PFSK-1 (cell line): Measurements from ENCODE around the gene CACNA1D.

Experiments
- FOXP2 ChIP-seq: optimal IDR thresholded peaks from 2 replicates; pipeline ENCODE3; 2011; ENCODE audit warnings: borderline replicate concordance, control low read depth, inconsistent platforms; ENCODE audit not compliant: insufficient read depth; ENCODE audit errors: extremely low read length, extremely low read depth
- POLR2AphosphoS5 ChIP-seq: IDR thresholded peaks from 2 replicates; pipeline ENCODE4 v1.6.1; 2012; ENCODE audit warnings: low read depth, mild to moderate bottlenecking, control low read depth, low read length, moderate library complexity
- SIN3A ChIP-seq: IDR thresholded peaks from 2 replicates; pipeline ENCODE4 v1.6.1; 2012; ENCODE audit warnings: mild to moderate bottlenecking, low read length, moderate library complexity, borderline replicate concordance; ENCODE audit not compliant: insufficient read depth
- TAF1 ChIP-seq: IDR thresholded peaks from 2 replicates; pipeline ENCODE4 v1.6.1; 2012; ENCODE audit warnings: low read length, control low read depth, borderline replicate concordance; ENCODE audit not compliant: insufficient read depth
- TF ChIP-seq, protein P1 (sequence below), 2 experiments: IDR thresholded peaks; 2 replicates each; pipeline versions ENCODE4 v1.6.1 to v1.8.0; 2011 to 2012; ENCODE audit warnings: low read depth in 2 of 2, low read length in 2 of 2, control low read depth in 1 of 2, inconsistent platforms in 1 of 2, mild to moderate bottlenecking in 1 of 2, moderate library complexity in 1 of 2; ENCODE audit not compliant: insufficient read depth in 1 of 2

CACNA1D gene

DNA sequence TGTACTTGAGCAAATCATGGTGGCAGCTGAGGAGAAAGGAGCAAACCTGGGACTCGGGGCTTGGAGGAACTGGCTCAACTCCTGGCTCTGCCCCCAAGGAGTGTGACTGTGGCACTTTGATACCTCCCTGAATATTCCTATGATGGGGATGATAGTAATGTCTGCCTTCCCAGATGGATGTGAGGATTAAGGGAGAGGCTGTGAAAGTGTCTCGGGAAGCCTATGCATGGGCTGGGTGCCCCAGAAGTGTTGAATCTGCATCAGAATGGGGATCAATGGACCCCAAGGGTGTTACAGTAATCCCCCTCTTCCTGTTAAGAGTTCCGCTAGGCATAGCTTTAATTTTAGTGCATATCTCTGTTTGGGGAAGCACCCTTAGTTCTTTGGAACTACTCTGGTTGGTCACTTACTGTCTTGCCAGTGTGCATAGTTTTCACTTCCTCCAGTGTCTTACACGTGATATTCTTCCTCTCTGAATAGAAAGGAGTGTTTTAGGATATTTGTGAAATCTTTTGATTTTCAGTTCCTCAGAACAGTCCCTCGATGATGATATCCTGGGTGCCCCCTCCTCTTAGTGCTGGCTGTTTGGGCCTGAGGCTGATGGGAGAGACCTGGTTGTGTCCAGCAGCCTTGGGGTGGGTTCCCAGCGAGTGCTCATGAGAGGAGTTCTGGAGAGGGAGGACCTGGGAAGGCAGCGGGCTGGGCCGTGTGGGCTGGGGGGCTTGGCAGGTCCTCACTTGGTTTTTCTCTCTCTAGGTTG, 254.3 kb downstream of the CACNA1D start:
- no peak for TF ChIP-seq POLR2AphosphoS5
- TF ChIP-seq SIN3A = no peak
- no peak for TF ChIP-seq TAF1
- TF ChIP-seq, protein P1, sequence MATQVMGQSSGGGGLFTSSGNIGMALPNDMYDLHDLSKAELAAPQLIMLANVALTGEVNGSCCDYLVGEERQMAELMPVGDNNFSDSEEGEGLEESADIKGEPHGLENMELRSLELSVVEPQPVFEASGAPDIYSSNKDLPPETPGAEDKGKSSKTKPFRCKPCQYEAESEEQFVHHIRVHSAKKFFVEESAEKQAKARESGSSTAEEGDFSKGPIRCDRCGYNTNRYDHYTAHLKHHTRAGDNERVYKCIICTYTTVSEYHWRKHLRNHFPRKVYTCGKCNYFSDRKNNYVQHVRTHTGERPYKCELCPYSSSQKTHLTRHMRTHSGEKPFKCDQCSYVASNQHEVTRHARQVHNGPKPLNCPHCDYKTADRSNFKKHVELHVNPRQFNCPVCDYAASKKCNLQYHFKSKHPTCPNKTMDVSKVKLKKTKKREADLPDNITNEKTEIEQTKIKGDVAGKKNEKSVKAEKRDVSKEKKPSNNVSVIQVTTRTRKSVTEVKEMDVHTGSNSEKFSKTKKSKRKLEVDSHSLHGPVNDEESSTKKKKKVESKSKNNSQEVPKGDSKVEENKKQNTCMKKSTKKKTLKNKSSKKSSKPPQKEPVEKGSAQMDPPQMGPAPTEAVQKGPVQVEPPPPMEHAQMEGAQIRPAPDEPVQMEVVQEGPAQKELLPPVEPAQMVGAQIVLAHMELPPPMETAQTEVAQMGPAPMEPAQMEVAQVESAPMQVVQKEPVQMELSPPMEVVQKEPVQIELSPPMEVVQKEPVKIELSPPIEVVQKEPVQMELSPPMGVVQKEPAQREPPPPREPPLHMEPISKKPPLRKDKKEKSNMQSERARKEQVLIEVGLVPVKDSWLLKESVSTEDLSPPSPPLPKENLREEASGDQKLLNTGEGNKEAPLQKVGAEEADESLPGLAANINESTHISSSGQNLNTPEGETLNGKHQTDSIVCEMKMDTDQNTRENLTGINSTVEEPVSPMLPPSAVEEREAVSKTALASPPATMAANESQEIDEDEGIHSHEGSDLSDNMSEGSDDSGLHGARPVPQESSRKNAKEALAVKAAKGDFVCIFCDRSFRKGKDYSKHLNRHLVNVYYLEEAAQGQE (IDR thresholded peaks at IDR 0.05; ENCODE audit: insufficient read depth in 1 of 2, low read depth in 2 of 2, low read length in 2 of 2) = no peak
- no peak for TF ChIP-seq FOXP2

DNA sequence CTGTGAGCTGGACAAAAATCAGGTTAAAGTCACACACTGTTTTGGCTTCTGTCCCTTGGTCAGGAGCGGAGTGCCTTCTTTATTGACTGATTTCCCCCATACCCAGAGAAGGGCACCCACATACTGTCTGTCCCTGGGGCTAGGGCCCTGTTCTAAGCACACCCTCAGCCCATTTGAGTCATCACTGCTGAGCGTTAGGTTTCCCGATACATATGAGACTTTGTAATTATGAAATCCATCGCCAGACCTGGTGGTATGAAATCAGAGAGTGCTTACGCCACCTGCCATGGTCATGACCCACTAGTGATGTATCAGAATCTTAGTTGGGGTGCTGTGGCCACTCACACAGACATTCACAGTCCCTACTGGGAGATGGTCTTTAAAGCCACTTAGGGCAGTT, 255.0 kb downstream of the CACNA1D start:
- no peak for TF ChIP-seq TAF1
- no peak for TF ChIP-seq SIN3A
- TF ChIP-seq, protein P1 (IDR thresholded peaks at IDR 0.05; ENCODE audit: insufficient read depth in 1 of 2, low read depth in 2 of 2, low read length in 2 of 2) = no peak
- no peak for TF ChIP-seq FOXP2
- no peak for TF ChIP-seq POLR2AphosphoS5

DNA sequence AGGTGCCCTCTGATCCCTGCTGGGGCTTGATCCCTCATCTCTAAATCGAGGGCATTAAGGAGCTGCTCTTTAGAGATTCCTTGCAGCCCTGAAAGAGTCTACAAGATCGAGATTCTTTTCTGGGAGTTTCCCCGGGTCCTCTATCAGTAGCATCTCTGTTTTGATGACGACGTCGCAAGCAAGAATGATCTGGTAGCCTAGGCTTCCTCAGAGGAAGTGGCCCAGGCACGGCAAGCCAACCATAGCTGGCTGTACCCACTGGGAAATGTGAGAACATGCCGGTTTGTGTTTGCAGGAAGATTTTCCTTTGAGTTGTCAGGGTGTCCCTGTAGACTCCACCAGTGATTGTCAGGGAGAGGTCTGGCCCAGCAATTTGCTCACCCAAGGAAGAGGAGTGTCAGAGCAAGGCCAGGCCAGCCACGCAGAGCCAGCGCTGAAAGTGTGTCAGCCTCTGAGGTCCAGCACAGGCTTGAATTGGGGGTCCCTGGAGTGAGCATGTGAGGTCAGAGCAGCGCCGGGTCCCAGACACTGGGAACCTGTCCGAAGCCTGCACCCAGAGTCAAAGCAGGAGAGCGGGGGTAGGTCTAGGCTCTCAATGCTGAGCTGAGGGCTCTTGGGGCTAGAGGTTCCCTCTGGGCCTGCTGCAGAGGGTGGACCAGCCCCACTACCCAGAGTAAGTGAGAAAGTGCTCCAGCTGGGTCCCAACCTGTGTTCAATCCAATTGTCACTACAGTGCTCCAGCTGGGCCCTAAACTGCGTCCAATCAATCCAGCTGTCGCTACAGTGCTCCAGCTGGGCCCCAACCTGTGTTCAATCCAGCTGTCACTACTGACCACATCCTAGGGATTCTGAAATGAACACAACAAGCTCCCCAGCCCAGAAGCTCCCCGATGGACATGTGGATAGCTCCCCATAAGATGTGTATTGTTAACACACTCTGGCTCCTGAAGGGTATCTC, 256.1 kb downstream of the CACNA1D start:
- TF ChIP-seq FOXP2 (no peak), SIN3A (no peak), TAF1 (no peak), POLR2AphosphoS5 (no peak)
- TF ChIP-seq, protein P1 (IDR thresholded peaks at IDR 0.05; ENCODE audit: insufficient read depth in 1 of 2, low read depth in 2 of 2, low read length in 2 of 2) = no peak

DNA sequence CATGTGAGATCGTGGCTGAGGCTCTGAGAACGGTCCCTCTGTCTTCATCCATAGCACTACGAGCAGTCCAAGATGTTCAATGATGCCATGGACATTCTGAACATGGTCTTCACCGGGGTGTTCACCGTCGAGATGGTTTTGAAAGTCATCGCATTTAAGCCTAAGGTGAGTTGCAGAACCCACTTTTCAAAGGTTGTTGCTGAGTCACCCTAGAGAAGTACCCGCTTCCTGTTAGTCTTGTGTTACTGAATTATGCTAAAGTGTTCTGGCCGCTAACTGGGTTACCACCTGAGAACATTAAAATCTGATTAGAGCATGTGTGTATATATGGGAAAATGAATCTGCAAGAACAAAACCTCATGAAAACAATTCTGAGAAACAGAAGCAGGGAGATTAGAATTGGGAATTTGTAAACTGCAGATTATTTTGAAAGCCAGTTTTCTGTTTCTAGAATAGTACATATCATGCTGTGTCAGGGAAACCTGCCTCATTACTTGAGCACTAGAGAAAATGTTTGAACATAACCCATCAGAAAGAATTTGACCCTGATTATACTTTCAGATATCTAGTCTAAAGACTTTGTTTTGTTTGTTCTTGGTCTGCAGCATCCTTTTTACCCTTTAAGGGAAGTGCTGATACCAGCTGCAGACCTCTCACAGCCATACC, 259.2 kb downstream of the CACNA1D start:
- TF ChIP-seq, protein P1 (IDR thresholded peaks at IDR 0.05; ENCODE audit: insufficient read depth in 1 of 2, low read depth in 2 of 2, low read length in 2 of 2) = no peak
